Keratinocyte (primary cell): ENCODE measurements around the gene ALPK1. TPM values are rescaled to one million over a fixed set of nuclear protein-coding genes. Genes with fewer than 3 reads are reported as not detected.

Experiments
- DNase-seq: peaks from one replicate; pipeline ENCODE4 v3.0.0-alpha.2; 2011; ENCODE audit warnings: low read depth, missing footprints, low spot score
- FAIRE-seq: peaks from 2 replicates; lab custom pipeline; 2011; peaks lifted over from hg19 to GRCh38; lab: Jason Lieb, UNC
- H2AFZ ChIP-seq: 2 replicates; pipeline ENCODE4 v1.6.0; 2012; ENCODE audit warnings: low read length, control low read depth, inconsistent platforms; ENCODE audit not compliant: control insufficient read depth
- H3K27ac ChIP-seq: 2 replicates; pipeline ENCODE4 v1.5.1; 2011; ENCODE audit warnings: low read length; ENCODE audit not compliant: control insufficient read depth, insufficient read depth
- H3K27me3 ChIP-seq: 3 replicates; pipeline ENCODE4 v1.6.0; 2011; ENCODE audit warnings: low read length; ENCODE audit not compliant: control insufficient read depth, insufficient read depth; ENCODE audit errors: extremely low read depth
- H3K36me3 ChIP-seq, 2 experiments: 2 replicates in 1 of 2; 3 replicates in 1 of 2; pipeline ENCODE4 v1.5.1; 2011; ENCODE audit warnings: low read length in 2 of 2, mild to moderate bottlenecking in 1 of 2; ENCODE audit not compliant: control insufficient read depth in 2 of 2, insufficient read depth in 2 of 2; ENCODE audit errors: extremely low read depth in 1 of 2
- H3K4me1 ChIP-seq: 3 replicates; pipeline ENCODE4 v1.5.1; 2011; ENCODE audit warnings: low read length; ENCODE audit not compliant: control insufficient read depth, insufficient read depth; ENCODE audit errors: extremely low read depth
- H3K4me2 ChIP-seq: 3 replicates; pipeline ENCODE4 v1.6.0; 2011; ENCODE audit warnings: low read depth, low read length; ENCODE audit not compliant: control insufficient read depth, insufficient read depth; ENCODE audit errors: extremely low read depth
- H3K4me3 ChIP-seq, 3 experiments: fragments of 200-600 bp in 1 of 3; sonication (generic) in 1 of 3; 2 replicates in 2 of 3; 3 replicates in 1 of 3; pipeline ENCODE4 v1.5.1; 2011 to 2016; ENCODE audit warnings: low read length in 3 of 3, mild to moderate bottlenecking in 3 of 3, control low read depth in 2 of 3, inconsistent platforms in 1 of 3, low read depth in 1 of 3, mixed read lengths in 1 of 3, mixed run types in 1 of 3, moderate library complexity in 1 of 3; ENCODE audit not compliant: control insufficient read depth in 2 of 3, insufficient read depth in 2 of 3; ENCODE audit errors: extremely low read depth in 1 of 3
- H3K79me2 ChIP-seq: 2 replicates; pipeline ENCODE4 v1.6.0; 2012; ENCODE audit warnings: low read length; ENCODE audit not compliant: control insufficient read depth, insufficient read depth
- H3K9ac ChIP-seq: 3 replicates; pipeline ENCODE4 v1.6.0; 2011; ENCODE audit warnings: low read length; ENCODE audit not compliant: control insufficient read depth, insufficient read depth; ENCODE audit errors: extremely low read depth
- H3K9me1 ChIP-seq: 3 replicates; pipeline ENCODE4 v1.6.0; 2011; ENCODE audit warnings: low read length; ENCODE audit not compliant: control insufficient read depth, insufficient read depth; ENCODE audit errors: extremely low read depth
- H3K9me3 ChIP-seq: 2 replicates; pipeline ENCODE4 v1.5.1; 2012; ENCODE audit warnings: low read depth, low read length; ENCODE audit not compliant: control insufficient read depth
- H4K20me1 ChIP-seq: 3 replicates; pipeline ENCODE4 v1.6.0; 2011; ENCODE audit warnings: low read length; ENCODE audit not compliant: control insufficient read depth, insufficient read depth; ENCODE audit errors: extremely low read depth
- CTCF ChIP-seq, 3 experiments: IDR thresholded peaks in 1 of 3; conservative IDR thresholded peaks in 1 of 3; optimal IDR thresholded peaks in 1 of 3; 2 replicates in 2 of 3; 3 replicates in 1 of 3; pipeline versions ENCODE3 to v1.5.1; 2011; ENCODE audit warnings: low read length in 3 of 3, mild to moderate bottlenecking in 3 of 3, moderate library complexity in 2 of 3, control low read depth in 1 of 3, inconsistent platforms in 1 of 3; ENCODE audit not compliant: insufficient read depth in 2 of 3; ENCODE audit errors: extremely low read depth in 1 of 3
- EZH2 ChIP-seq: IDR thresholded peaks from one replicate; pipeline ENCODE4 v1.6.1; 2012; ENCODE audit warnings: inconsistent platforms, mild to moderate bottlenecking, low read length, moderate library complexity
- dilution Hi-C: fragments of 300-500 bp; cut with MboI; formaldehyde crosslinking; loops from one replicate; pipeline ENCODE4 v1.7.0; 2020; ENCODE audit warnings: low sequenced_read_pairs; ENCODE audit not compliant: extremely low pct_ligation_motif_present
- polyA plus RNA-seq, 5 experiments: library from polyadenylated mRNA; depleted of rRNA in 3 of 5; stranded (reverse) in 3 of 5; stranded (forward) in 1 of 5; unstranded in 1 of 5; fragments of >200 nt; gene quantifications; 1 replicate in 1 of 5; 2 replicates in 3 of 5; 3 replicates in 1 of 5; pipeline versions ENCODE4 v1.2.1 to v1.2.3, GENCODE V29; 2011 to 2012; ENCODE audit warnings: missing spikeins in 2 of 5, low read depth in 1 of 5, low replicate concordance in 1 of 5

Gene ALPK1
- polyA plus RNA-seq, 1 donor (not counting 4 experiments of a cell fraction or from before 2014, with no cell fraction given), result 5.5 TPM

GRCh38 chr4:112270051-112270450, 27.1 kb upstream of the ALPK1 start:
- dilution Hi-C loops, result no loop called here
- no peak overlapping the region for H2AFZ ChIP-seq
- H3K27ac ChIP-seq, result peak overlapping the region; percentile 72

GRCh38 chr4:112270640-112271421, 26.3 kb upstream of the ALPK1 start:
- no peaks in the 10 kb centered on the region for H3K9me3 ChIP-seq
- dilution Hi-C loops, result no loop called here
- H3K27ac ChIP-seq, result peak overlapping the region; percentile 72
- H3K9me1 ChIP-seq, result no peaks in the 10 kb centered on the region
- no peaks in the 10 kb centered on the region for H3K27me3 ChIP-seq
- H2AFZ ChIP-seq, result no peak overlapping the region
- H3K9ac ChIP-seq, result no peak overlapping the region
- FAIRE-seq, result no peak
- no peak for DNase-seq
- H3K36me3 ChIP-seq, result no peaks in the 10 kb centered on the region
- H3K4me3 ChIP-seq, result no peak overlapping the region
- H3K4me1 ChIP-seq, result peaks cover 15% of the 10 kb centered on the region
- peaks cover 3% of the 10 kb centered on the region for H3K79me2 ChIP-seq
- TF ChIP-seq CTCF (optimal IDR thresholded peaks at IDR 0.05 in 1 of 3, IDR thresholded peaks at IDR 0.05 in 1 of 3, conservative IDR thresholded peaks at IDR 0.05 in 1 of 3; ENCODE audit: extremely low read depth in 1 of 3, insufficient read depth in 2 of 3, low read length in 3 of 3) (no peak), EZH2 (no peak)
- peak overlapping the region; percentile 22 for H3K4me2 ChIP-seq
- no peaks in the 10 kb centered on the region for H4K20me1 ChIP-seq

More at GRCh38 chr4:112270051-112270450, 27.1 kb upstream of the ALPK1 start:
- Histone ChIP-seq H3K4me2 (no peak overlapping the region), H3K27me3 (no peaks in the 10 kb centered on the region), H3K36me3 (no peaks in the 10 kb centered on the region), H3K9ac (no peak overlapping the region), H3K4me1 (peaks cover 15% of the 10 kb centered on the region), H4K20me1 (no peaks in the 10 kb centered on the region), H3K9me1 (no peaks in the 10 kb centered on the region), H3K4me3 (no peak overlapping the region), H3K79me2 (peaks cover 1% of the 10 kb centered on the region), H3K9me3 (no peaks in the 10 kb centered on the region)
- FAIRE-seq (no peak), DNase-seq (no peak)
- TF ChIP-seq EZH2 (no peak), CTCF (optimal IDR thresholded peaks at IDR 0.05 in 1 of 3, IDR thresholded peaks at IDR 0.05 in 1 of 3, conservative IDR thresholded peaks at IDR 0.05 in 1 of 3; ENCODE audit: extremely low read depth in 1 of 3, insufficient read depth in 2 of 3, low read length in 3 of 3) (no peak)
